SHP77 (cell line): Measurements from ENCODE around the gene STAT5A.
"Not testable (repeated sequence)": the region's sequence is repeated elsewhere in the genome, so short reads cannot be mapped to it uniquely, and the experiment has no call there.

ENCODE experiments used
- DNase-seq, 2 experiments: peaks; one replicate each; lab custom pipeline; 2025; lab: John Stamatoyannopoulos, UW

STAT5A gene

DNA sequence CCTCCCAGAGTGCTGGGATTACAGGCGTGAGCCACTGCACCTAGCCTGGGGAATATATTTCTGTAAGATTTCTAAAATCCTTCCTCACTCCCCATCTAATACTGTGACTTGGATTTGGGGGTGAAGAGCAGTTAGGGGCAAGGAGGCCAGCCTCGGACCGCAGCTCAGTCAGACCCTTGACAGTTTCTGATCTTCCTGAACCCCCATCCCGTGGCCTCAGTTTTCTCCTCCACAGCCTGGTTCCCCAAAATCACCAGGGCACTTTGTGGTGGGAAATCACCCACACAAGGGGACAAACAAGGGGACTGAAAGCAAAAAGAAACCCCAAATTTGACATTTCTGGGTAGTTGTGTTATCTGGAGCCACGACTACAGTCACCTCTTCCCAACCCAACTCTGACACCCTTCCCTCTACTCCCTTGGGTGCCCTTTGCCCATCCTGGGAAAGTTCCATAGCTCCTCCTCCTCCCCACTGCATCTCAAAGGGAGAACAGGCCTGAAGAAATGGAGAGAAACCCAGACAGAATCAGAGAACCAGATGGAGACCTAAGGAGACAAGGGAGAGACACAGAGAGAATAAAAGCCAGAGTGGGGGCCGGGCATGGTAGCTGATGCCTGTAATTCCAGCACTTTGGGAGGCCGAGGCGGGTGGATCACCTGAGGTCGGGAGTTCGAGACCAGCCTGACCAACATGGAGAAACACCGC, 2.8 kb upstream of the STAT5A start:
- no peak for DNase-seq

DNA sequence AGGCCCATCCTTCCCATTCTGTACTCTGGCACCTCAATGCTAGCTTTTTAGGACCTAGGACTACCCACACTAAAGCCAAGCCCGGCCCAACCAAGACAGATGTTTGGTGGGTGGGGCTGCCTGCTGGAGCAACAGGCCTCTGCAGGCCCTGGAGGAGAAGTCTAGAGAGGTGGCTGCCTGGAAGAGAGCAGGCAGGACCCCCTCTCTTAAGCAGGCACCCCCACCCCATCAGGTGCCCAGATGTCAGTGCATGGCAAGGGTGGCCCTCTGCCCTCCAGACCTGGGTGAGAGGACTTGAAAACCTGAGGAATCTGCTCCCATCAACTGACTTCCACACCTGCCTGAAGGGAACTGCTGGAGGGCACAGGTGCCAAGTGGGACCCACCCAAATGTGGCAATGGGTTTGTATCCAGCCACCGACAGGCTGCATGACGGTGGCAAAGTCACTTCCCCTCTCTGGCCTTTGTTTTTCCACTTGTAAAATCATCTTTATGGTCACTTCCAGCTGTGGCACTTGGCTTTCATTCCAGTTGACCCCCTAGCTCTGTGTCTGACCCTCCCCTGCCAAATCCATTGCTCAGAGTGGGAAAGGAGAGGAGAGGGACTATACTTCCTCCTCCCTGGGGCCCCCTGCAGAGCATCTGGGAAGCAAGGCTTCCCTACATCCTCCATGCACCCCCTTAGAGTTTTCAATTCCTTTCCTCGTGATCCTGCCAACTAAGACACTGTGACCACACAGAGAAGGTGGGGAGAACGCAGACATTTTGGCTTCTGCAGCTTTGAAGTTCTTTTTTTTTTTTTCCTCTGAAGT, 1.7 kb upstream of the STAT5A start:
- no peak for DNase-seq

DNA sequence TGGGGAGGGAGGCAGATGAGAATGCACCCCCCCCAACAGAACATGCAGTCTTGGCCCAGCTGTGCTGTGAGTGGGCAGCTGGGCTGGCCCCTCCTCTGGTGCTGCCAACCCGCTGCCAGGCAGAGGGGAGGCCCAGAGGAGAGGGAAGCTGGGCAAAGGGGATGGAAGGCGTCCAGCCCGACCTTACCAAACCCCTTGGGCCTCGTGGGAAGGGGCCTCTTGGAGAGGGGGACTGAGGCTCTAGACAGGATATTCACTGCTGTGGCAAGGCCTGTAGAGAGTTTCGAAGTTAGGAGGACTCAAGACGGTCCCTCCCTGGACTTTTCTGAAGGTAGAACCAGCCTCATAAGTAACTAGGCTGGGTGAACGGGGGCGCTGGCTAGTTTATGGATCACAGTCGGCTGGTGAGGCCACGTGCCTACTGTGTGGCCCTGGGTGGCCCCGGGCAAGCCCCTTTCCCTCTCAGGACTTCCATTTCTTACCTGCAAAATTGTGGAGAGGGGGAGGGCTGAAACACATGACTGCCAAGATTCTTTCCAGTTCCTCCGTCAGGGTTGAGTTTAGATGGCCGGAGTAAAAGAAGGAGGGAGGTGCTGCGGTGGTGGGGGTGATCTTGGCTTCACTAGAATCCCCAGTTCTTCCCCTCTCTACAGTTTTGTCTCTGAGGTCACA, 857 bp upstream of the STAT5A start:
- DNase-seq = no peak

DNA sequence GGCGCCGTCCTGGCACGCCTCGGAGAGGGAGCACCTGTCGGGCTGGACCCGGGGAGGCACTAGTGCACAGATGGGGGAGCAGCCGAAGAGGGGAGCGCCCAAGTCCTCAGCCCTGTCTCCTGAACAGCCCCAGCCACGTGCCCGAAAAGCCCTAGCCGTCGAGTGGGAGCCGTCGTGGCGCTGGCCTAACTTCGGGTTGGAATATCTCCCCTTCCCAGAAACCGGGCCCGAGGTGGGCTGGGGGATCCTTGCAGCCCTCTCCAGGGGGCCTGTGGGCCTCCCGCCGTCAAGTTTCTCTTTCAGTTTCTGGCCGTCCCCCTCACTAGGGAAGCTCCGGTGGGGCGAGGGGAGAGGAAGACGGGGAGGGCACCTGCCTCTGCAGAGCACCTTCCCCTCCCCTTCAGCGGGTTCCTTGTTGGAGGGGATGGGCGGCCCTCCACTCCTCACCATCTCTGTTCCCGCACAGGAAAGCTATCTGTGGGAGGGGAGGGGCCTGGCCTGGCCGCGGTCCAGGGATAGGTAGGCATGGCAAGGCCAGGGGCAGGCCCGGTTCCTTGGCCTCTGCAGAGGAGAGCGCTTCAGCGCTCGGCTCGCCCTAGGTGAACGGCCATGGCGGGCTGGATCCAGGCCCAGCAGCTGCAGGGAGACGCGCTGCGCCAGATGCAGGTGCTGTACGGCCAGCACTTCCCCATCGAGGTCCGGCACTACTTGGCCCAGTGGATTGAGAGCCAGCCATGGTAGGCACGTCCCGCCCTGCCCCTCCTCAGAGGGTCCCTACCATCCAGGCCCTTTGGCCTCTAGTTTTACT, 709 bp downstream of the STAT5A start:
- DNase-seq = no peak

DNA sequence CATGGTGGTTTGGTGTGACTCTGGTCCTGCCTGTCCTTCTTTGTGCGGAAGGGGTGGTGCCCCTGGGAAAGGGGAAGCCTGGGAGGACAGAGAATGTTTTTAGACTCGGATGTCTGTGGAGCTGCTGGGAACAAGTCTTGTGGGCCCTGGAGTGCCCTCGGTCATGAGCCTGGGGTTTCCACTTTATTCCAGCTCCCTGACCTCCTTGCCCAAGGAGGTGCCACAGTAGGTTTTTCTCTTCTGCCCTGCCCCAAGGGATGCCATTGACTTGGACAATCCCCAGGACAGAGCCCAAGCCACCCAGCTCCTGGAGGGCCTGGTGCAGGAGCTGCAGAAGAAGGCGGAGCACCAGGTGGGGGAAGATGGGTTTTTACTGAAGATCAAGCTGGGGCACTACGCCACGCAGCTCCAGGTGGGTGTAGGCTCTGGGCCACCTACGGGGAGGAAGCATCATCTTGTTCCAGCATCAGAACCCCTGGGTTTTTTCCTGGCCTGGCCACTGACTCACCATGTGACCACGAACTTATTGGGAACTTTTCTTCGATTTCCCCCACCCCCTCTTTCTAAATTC, 1.4 kb downstream of the STAT5A start:
- DNase-seq = no peak

DNA sequence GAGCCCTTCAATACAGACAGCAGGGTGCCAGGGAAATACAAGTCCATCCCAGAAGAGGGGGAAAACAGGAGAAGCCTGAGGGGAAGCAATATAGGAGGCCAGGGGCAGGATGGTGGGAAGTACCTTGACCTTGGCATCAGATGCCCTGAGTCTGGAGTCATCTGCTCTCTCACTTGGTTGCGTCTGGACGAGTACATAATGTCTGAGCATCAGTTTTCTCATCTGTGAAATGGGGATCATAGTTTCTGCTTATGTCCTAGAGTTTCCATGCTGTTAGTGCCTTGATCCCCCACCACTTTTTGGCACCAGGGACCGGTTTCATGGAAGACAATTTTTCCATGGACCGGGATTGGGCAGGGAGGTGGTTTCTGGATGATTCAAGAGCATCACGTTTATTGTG, 2.3 kb downstream of the STAT5A start:
- DNase-seq = no peak

DNA sequence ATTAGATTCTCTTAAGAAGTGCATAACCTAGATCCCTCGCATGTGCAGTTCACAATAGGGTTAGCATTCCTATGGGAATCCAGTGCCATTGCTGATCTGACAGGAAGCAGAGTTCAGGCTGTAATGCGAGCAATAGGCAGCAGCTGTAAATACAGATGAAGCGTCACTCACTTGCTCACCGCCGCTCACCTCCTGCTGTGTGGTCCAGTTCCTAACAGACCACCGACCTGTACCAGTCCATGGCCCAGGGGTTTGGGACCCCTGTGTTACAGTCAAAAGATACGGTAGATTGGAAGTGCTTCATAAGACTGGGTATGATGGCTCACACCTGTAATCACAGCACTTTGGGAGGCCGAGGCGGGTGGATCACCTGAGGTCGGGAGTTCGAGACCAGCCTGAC, 2.8 kb downstream of the STAT5A start:
- DNase-seq = no peak

DNA sequence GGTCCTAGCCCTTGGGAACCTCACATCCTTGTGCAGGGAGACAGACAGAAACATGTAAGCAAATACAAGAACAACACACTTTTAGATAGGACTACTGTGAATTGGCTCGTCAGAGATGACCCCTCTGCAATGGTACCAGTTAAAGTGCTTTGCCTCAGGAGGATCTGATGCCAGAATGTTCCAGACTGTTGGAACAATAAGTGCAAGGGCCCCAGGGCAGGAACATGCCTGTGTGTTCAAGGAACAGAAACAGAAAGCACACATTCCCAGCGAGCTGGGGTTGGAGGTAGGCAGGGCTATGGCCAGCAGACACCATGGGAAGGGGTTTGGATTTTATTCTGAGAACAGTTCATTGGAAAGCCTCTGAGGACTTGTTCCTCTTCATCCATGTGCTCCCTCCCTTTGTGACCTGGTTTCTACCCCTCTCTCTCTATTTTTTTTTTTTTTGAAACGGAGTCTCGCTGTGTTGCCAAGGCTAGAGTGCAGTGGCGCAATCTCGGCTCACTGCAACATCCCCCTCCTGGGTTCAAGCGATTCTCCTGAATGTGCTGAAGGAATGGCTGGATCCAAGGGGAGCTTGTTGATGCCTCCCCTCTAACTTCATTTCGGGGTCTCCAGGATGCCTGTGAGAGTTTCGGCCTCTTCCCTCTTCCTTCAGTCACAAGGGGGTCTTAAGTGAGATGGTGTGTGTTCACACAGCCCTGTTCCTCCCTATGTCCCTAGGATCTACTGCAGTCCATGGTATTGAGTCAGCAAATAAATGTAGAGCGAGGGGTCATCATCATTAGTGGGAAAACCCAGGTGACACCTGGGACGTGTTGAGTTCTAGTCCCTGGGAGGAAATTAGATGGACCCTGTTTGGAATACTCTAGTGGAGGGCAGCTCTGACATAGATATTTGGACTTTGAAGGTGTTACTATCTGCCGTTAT, 6.4 kb downstream of the STAT5A start:
- no peak for DNase-seq

DNA sequence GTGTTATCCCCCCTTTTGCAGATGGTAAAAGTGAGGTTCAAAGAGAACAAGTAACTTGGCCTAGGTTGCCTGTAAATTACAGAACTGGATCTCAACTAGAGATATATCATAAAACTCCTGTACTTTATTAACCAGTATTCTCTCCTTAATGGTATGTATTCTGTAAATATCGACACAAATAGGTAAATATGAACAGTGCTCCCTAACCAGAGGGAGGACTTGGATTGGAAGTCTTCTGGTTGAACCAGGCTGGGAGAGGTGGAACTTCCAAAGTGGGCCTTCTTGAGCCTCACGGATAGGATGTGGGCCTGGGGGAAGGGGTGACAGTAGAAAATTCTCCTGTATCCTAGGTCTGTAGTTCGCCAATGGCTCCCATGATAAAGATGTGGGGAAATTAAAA, 7.7 kb downstream of the STAT5A start:
- DNase-seq = no peak

DNA sequence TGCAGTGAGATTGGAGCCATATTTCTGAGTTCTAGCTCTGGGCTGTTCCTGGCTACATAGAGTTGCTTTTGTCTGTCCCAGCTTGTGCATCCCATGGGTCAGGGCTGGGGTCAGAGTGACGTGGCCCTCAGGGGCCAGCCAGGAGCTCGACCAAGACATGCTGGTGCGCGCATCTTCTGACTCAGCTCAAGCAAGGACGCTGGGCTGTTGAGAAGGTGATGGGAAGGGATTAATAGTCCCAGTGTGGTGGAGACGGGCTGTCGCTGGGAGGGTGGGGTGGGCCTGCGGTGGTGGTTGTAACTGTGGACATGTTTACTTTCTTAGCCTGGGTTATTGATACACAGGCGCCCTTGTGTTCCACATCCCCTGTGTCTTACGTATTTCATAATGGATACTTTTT, 9.5 kb downstream of the STAT5A start:
- DNase-seq = not testable (repeated sequence)

DNA sequence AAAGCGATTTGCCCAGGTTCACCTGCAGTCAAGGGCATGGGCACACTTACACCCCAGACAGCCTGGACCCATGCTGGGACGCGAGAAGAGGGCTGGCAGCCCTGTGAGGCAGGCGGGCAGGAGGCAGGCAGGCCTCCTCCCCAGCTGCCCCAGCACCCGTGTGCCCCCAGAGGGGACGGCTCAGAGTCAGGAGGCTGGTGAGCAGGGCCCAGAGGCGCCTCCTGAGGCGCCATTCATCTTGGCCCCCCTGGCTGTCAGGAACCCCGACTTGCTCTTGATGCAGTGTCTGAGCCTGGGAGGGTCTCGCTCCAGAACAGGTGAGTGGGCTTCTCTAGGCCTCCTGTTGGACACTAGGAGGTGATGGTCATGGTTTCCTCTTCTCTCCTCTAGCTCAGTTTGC, 11.1 kb downstream of the STAT5A start:
- not testable (repeated sequence) for DNase-seq

DNA sequence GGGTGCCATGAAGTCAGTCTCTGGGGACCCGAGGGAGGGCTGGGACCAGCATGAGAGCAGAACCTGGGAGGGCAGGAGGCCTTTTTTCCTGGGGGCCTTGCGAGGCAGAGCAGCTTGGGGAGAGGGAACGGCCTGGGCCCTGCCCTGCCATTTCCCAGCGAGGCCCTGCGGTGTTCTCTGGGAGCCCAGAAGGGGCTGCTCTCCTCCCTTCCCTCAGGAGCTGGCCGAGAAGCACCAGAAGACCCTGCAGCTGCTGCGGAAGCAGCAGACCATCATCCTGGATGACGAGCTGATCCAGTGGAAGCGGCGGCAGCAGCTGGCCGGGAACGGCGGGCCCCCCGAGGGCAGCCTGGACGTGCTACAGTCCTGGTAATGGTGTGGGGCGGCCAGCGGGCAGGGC, 11.6 kb downstream of the STAT5A start:
- not testable (repeated sequence) for DNase-seq

DNA sequence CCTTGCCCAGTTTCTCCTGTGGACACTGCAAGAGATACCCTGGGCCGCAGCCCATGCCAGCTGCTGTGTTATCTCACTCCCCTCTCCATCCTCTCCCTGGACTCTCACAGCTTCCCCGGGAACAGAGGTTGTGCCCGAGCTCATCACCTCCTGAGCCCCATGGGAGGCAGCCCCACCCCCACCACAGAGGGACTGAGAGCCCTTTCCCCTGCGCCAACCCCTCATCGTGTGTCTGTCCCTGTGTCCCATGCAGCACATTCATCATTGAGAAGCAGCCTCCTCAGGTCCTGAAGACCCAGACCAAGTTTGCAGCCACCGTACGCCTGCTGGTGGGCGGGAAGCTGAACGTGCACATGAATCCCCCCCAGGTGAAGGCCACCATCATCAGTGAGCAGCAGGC, 12.7 kb downstream of the STAT5A start:
- no peak for DNase-seq

DNA sequence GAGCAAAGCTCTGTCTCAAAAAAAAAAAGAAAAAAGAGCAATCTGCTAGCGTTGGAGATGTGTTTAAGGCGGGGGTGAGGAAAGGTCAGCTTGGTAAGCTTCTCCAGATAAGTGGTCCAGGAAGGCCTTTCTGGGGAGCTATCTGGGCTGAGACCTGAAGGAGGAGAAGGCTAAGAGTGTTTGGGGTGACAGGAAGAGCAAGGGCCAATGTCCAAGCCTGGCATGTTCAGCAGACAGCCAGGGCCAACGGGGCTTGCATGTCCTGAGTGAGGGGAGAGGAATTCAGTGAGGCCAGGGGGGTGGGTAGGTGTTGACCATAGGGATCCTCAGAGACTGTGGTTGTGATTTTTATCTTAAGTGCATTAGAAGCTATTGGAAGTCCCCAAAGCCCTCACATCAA, 15.4 kb downstream of the STAT5A start:
- no peak for DNase-seq

DNA sequence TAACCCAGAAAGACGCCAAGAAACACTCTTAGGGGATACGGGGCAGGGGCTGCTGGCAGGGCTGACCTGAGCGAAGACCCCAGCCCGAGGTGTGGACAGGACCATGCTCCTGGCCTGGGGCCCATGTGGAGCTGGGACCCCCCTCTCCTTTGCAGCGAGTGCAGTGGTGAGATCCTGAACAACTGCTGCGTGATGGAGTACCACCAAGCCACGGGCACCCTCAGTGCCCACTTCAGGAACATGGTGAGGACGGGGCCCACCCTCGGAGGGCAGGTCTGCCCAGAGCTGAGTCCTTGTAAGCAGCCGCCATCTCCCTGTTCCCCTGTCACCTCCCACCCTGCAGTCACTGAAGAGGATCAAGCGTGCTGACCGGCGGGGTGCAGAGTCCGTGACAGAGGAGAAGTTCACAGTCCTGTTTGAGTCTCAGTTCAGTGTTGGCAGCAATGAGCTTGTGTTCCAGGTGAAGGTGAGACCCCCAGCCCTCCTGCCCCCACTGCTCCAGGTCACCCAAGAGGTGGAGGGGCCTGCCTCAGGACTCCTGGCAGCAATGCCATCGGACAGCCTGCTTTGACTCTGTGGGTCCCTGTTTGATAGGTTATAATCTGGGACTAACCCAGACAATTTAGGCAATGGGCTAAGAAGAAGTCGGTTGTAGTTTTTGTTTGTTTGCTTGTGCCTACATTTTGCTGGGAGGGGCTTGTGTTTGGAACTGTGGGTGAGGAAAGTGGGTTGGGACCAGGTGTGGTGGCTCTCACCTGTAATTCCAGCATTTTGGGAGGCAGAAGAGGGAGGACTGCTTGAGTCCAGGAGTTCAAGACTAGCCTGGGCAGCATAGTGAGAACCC, 16.1 kb downstream of the STAT5A start:
- DNase-seq = no peak

DNA sequence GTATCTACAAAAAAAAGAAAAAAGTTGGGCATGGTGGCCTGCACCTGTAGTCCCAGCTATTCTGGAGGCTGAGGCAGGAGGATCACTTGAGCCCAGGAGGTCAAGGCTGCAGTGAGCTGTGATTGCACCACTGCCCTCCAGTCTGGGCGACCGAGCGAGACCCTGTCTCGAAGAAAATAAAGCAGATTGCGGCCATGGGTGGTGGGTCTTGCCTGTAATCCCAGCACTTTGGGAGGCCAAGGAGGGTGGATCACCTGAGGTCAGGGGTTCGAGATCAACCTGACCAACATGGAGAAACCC, 16.7 kb downstream of the STAT5A start:
- not testable (repeated sequence) for DNase-seq

DNA sequence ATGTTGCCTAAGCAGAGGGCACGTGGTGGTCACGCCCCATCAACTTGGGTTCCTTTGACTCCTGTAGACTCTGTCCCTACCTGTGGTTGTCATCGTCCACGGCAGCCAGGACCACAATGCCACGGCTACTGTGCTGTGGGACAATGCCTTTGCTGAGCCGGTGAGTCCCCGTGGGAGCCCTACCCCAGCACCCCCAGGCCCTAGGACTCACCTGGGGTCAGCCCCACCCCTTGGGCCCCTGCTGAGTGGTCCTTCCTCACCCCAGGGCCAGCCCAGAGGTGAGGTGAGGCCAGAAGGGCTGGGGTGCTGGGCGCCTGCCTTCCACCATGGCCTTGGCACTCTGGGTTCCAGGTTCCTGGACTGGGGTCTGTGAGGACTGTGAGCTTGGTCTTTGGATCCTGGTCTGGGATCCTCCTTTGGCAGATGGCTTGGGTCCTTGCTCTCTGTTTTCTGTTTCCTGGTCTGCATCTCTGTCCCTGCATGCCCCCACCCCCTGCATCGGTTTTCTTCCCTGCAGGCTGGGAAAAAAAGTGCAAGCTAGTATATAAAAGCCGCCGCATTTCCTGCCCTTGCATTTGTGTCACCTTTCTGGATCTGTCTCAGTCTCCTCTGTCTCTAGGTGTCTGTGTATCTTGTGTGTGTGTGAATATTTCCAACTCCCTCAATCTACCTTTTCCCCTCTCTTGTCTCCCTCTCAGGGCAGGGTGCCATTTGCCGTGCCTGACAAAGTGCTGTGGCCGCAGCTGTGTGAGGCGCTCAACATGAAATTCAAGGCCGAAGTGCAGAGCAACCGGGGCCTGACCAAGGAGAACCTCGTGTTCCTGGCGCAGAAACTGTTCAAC, 17.5 kb downstream of the STAT5A start:
- no peak for DNase-seq

DNA sequence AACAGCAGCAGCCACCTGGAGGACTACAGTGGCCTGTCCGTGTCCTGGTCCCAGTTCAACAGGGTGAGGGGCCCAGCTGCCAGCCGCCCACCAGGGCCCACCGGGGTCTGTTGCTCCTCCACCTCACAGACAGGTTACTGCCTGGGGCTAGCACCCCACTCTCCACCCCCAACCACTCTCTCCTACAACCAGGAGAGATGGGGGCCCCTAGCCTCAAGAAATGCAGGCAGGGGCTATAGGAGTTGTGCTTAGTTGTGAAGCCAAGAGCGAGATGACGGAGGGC, 18.0 kb downstream of the STAT5A start:
- DNase-seq = no peak

DNA sequence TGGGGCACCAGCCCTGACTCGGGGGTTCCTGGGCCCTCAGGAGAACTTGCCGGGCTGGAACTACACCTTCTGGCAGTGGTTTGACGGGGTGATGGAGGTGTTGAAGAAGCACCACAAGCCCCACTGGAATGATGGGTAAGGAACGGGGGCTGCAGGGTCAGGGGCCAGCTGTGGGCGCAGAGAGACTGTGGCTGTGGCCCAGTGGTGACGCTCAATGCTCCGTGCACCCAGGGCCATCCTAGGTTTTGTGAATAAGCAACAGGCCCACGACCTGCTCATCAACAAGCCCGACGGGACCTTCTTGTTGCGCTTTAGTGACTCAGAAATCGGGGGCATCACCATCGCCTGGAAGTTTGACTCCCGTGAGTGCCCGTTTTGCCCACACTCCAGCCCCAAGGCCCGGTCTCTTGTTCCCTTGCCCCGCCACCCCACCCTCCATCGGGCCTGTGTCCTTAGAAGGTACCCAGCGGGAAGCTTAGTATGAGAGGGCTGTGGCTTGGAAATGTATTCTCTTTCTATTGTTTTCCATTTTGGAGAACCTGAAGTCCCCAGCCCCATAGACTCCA, 19.1 kb downstream of the STAT5A start:
- no peak for DNase-seq
